ENCODE measurements around the gene MAP3K2. TPM values are rescaled to one million over a fixed set of nuclear protein-coding genes. Genes with fewer than 3 reads are reported as not detected.

MAP3K2 gene
- total RNA-seq, 1 donor from 2014 or later = 47.6 TPM

DNA sequence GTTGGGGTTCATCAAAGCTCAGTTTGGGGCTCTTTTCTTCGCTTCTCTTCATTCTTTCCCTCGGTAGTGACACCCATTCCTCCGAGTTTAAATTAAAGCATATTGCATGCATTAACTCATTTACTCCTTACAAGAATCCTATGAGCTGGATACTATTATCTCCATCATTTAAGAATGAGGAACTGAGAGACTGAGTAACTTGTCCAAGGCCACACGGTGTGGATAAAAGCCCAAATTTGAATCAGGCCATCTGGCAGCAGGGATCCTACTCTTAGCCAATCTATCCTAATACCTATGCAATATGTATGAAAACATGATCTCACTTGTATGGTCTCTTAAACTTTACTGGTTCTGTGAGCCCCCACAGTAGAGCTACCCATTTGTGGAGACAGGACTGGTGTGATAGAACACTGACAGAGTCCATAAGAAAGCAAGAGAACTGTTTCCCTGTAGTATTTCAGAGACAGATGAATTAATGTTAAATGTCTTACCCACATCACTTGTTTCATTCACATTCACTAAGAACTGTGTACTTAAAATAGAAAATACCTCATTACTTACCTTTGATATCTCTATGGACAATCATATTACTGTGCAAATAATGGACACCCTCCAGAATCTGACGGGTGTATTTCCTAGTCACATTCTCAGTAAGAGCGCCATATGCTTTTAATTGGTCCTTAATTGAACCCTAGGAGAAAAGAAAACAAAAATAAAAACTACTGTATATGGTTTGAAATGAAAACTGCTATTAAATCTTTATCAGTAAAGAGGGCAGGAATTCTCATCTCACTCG is 73.4 kb downstream of the MAP3K2 start:
- H3K9me3 Mint-ChIP-seq = no peaks in the 10 kb centered on the region
- TF ChIP-seq, protein P1, sequence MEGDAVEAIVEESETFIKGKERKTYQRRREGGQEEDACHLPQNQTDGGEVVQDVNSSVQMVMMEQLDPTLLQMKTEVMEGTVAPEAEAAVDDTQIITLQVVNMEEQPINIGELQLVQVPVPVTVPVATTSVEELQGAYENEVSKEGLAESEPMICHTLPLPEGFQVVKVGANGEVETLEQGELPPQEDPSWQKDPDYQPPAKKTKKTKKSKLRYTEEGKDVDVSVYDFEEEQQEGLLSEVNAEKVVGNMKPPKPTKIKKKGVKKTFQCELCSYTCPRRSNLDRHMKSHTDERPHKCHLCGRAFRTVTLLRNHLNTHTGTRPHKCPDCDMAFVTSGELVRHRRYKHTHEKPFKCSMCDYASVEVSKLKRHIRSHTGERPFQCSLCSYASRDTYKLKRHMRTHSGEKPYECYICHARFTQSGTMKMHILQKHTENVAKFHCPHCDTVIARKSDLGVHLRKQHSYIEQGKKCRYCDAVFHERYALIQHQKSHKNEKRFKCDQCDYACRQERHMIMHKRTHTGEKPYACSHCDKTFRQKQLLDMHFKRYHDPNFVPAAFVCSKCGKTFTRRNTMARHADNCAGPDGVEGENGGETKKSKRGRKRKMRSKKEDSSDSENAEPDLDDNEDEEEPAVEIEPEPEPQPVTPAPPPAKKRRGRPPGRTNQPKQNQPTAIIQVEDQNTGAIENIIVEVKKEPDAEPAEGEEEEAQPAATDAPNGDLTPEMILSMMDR (IDR thresholded peaks at IDR 0.05; ENCODE audit: unreplicated experiment) = no peak
- H3K27me3 Mint-ChIP-seq (ENCODE audit: low read depth) = no peaks in the 10 kb centered on the region
- H3K4me3 Mint-ChIP-seq = no peak overlapping the region
- peaks cover 36% of the 10 kb centered on the region for H3K36me3 Mint-ChIP-seq
- no peak for DNase-seq (ENCODE audit: low spot score in 2 of 2, unreplicated experiment in 2 of 2)
- H3K27ac Mint-ChIP-seq = no peak overlapping the region
- no peaks in the 10 kb centered on the region for H3K4me1 Mint-ChIP-seq

DNA sequence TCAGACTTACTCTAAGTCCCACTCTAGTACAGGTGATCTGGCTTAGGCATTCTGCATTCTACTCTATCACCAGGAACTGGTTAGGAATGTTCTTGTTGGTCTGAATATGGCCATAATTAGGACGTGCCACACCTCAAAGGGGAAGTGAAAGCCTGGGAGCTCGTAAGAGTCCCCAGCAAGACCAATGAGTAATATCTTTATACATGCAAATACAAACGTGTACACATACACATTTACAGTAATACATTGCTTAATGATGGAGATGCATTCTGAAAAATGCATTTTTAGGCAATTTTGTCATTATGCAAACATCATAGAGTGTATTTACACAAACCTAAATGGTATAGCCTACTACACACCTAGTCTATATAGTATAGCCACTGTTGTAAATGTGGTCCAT is 74.4 kb downstream of the MAP3K2 start:
- Mint-ChIP-seq H3K27ac (no peak overlapping the region), H3K4me3 (no peak overlapping the region), H3K9me3 (no peaks in the 10 kb centered on the region), H3K27me3 (ENCODE audit: low read depth) (no peaks in the 10 kb centered on the region), H3K36me3 (peaks cover 27% of the 10 kb centered on the region), H3K4me1 (no peaks in the 10 kb centered on the region)
- no peak for DNase-seq (ENCODE audit: low spot score in 2 of 2, unreplicated experiment in 2 of 2)
- TF ChIP-seq, protein P1 (IDR thresholded peaks at IDR 0.05; ENCODE audit: unreplicated experiment) = no peak

DNA sequence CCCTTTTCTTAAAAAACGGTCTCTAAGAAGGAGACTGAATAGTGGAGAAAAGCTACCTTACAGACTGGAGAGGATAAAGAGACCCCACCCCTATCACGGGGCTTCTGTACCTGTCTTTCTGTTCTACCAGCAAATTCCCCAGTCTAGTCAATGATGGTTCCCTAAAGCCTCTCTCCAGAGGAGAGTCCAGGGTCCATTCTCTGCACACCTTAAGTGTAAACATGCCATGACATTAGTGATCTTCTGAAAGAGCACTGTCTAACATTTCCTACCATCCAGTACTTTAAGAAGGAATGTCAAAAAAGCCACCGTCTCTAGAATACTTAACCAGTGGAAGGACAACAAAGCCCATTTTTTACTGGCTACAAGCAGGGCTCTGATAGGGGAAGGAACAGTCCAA is 76.8 kb downstream of the MAP3K2 start:
- Mint-ChIP-seq H3K27ac (no peak overlapping the region), H3K4me3 (no peak overlapping the region), H3K27me3 (ENCODE audit: low read depth) (no peaks in the 10 kb centered on the region), H3K36me3 (peaks cover 27% of the 10 kb centered on the region), H3K9me3 (no peaks in the 10 kb centered on the region), H3K4me1 (no peaks in the 10 kb centered on the region)
- TF ChIP-seq, protein P1 (IDR thresholded peaks at IDR 0.05; ENCODE audit: unreplicated experiment) = no peak
- DNase-seq (ENCODE audit: low spot score in 2 of 2, unreplicated experiment in 2 of 2) = no peak

DNA sequence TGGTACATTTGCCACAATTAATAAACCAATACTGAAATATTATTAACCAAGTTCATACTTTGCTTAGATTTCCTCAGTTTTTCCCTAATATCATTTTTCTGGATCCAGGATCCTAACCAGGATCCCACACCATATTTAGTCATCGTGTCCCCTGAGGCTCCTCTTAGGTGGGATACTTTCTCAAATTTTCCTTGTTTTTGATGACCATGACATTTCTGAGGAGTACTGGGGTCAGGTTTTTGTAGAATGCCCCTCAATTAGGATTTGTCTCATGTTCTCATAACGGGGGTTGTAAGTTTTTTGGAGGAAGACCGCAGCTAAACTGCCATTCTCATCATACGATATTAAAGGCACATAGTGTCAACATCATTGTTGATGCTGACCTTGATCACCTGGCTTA is 78.3 kb downstream of the MAP3K2 start:
- TF ChIP-seq, protein P1 (IDR thresholded peaks at IDR 0.05; ENCODE audit: unreplicated experiment) = no peak
- H3K36me3 Mint-ChIP-seq = peaks cover 20% of the 10 kb centered on the region
- no peaks in the 10 kb centered on the region for H3K9me3 Mint-ChIP-seq
- DNase-seq (ENCODE audit: low spot score in 2 of 2, unreplicated experiment in 2 of 2) = no peak
- H3K4me3 Mint-ChIP-seq = no peak overlapping the region
- H3K4me1 Mint-ChIP-seq = no peaks in the 10 kb centered on the region
- H3K27me3 Mint-ChIP-seq (ENCODE audit: low read depth) = no peaks in the 10 kb centered on the region
- H3K27ac Mint-ChIP-seq = no peak overlapping the region

DNA sequence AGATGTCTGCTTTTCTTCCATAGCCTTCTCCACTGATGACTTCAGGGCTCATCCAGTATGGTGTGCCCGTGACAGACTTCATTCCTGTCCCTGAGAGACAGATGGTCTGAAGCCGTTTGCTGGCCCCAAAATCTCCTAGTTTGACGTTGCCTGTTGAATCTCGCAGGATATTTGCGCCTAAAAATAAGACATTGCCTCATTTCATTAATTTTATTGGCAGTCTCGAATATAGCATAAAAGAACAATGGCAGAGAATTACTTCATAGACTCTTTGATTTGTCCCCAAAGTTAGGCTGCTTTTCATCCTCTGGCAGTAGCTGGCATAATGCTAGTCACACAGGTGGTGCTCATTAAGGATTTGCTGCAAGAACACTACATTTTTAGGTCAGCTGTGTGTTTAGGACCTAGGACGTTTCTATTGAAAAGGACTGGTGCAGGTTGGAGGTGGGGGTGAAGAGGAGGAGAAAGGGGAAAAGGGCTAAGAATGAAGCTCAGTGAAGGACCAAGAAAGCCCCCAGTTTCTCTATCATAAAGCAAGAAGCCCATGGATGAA is 79.1 kb downstream of the MAP3K2 start:
- H3K4me1 Mint-ChIP-seq = no peaks in the 10 kb centered on the region
- peaks cover 13% of the 10 kb centered on the region for H3K36me3 Mint-ChIP-seq
- H3K4me3 Mint-ChIP-seq = no peak overlapping the region
- H3K9me3 Mint-ChIP-seq = no peaks in the 10 kb centered on the region
- H3K27ac Mint-ChIP-seq = no peak overlapping the region
- H3K27me3 Mint-ChIP-seq (ENCODE audit: low read depth) = no peaks in the 10 kb centered on the region
- DNase-seq (ENCODE audit: low spot score in 2 of 2, unreplicated experiment in 2 of 2) = no peak
- TF ChIP-seq, protein P1 (IDR thresholded peaks at IDR 0.05; ENCODE audit: unreplicated experiment) = no peak
